Loucy (cell line): ENCODE results near the gene BRCC3.
A peak's percentile ranks its signal among the peaks of the same experiment; 100 is the strongest.
"Not testable (repeated sequence)": the region's sequence is repeated elsewhere in the genome, so short reads cannot be mapped to it uniquely, and the experiment has no call there.

Experiments used
- H2AFZ ChIP-seq: fragments of 200-600 bp; sonication (generic); 2 replicates; pipeline ENCODE4 v1.6.0; 2016; ENCODE audit warnings: antibody characterized with exemption, mild to moderate bottlenecking, low read length, moderate library complexity
- H3F3A ChIP-seq: fragments of 200-600 bp; 2 replicates; pipeline ENCODE4 v1.6.0; 2016; ENCODE audit warnings: antibody characterized with exemption, low read depth, mild to moderate bottlenecking
- H3K27me3 ChIP-seq: fragments of 200-600 bp; sonication (generic); 2 replicates; pipeline ENCODE4 v1.6.1; 2014; ENCODE audit warnings: low read length, mild to moderate bottlenecking; ENCODE audit not compliant: insufficient read depth, poor library complexity, severe bottlenecking
- H3K36me3 ChIP-seq: fragments of 200-600 bp; sonication (generic); 2 replicates; pipeline ENCODE4 v1.6.1; 2016; ENCODE audit warnings: low read length; ENCODE audit not compliant: insufficient read depth
- H3K4me1 ChIP-seq: fragments of 200-600 bp; sonication (generic); 2 replicates; pipeline ENCODE4 v1.5.1; 2014; ENCODE audit warnings: low read length, mild to moderate bottlenecking; ENCODE audit not compliant: insufficient read depth, poor library complexity, severe bottlenecking
- H3K4me2 ChIP-seq: fragments of 200-600 bp; sonication (generic); 2 replicates; pipeline ENCODE4 v1.6.0; 2014; ENCODE audit warnings: antibody characterized with exemption, low read length, low read depth, mild to moderate bottlenecking; ENCODE audit not compliant: poor library complexity, severe bottlenecking
- H3K4me3 ChIP-seq: fragments of 200-600 bp; sonication (generic); 2 replicates; pipeline ENCODE4 v1.5.1; 2014; ENCODE audit warnings: low read length, mild to moderate bottlenecking, mixed read lengths; ENCODE audit not compliant: poor library complexity, severe bottlenecking
- H3K79me2 ChIP-seq: fragments of 200-600 bp; sonication (generic); 2 replicates; pipeline ENCODE4 v1.6.1; 2014; ENCODE audit warnings: low read length; ENCODE audit not compliant: insufficient read depth
- H3K9ac ChIP-seq: fragments of 200-600 bp; sonication (generic); 2 replicates; pipeline ENCODE4 v1.6.0; 2014; ENCODE audit warnings: mild to moderate bottlenecking, low read depth, low read length, moderate library complexity; ENCODE audit not compliant: poor library complexity, severe bottlenecking
- H3K9me2 ChIP-seq: fragments of 200-600 bp; sonication (generic); replicated peaks from 2 replicates; pipeline ENCODE4 v1.6.1; 2016; ENCODE audit warnings: low read depth, low read length, mixed read lengths
- H3K9me3 ChIP-seq: fragments of 200-600 bp; sonication (generic); 2 replicates; pipeline ENCODE4 v1.6.1; 2014; ENCODE audit warnings: mild to moderate bottlenecking, antibody characterized with exemption, low read length, low read depth; ENCODE audit not compliant: insufficient read depth
- H4K20me1 ChIP-seq: fragments of 200-600 bp; sonication (generic); 2 replicates; pipeline ENCODE4 v1.6.0; 2014; ENCODE audit warnings: antibody characterized with exemption, low read length, mild to moderate bottlenecking; ENCODE audit not compliant: insufficient read depth, poor library complexity, severe bottlenecking
- CTCF ChIP-seq: fragments of 200-600 bp; sonication (generic); conservative IDR thresholded peaks from 2 replicates; pipeline ENCODE4 v1.5.1; 2014; ENCODE audit warnings: mild to moderate bottlenecking, antibody characterized with exemption, low read length
- EZH2phosphoT487 ChIP-seq: fragments of 200-600 bp; IDR thresholded peaks from 2 replicates; pipeline ENCODE4 v1.6.1; 2018; ENCODE audit warnings: antibody characterized with exemption, mild to moderate bottlenecking, moderate library complexity, borderline replicate concordance

BRCC3 gene

GRCh38 chrX:155144926-155145325 is 73.6 kb downstream of the BRCC3 start:
- Histone ChIP-seq H3K36me3 (no peaks in the 10 kb centered on the region), H3F3A (no peaks in the 10 kb centered on the region), H3K79me2 (no peaks in the 10 kb centered on the region), H3K4me1 (no peaks in the 10 kb centered on the region), H2AFZ (no peak overlapping the region), H3K9me2 (no peaks in the 10 kb centered on the region), H4K20me1 (no peaks in the 10 kb centered on the region), H3K27me3 (no peaks in the 10 kb centered on the region), H3K9me3 (no peaks in the 10 kb centered on the region), H3K4me2 (no peak overlapping the region), H3K4me3 (no peak overlapping the region), H3K9ac (no peak overlapping the region)
- TF ChIP-seq CTCF (no peak), EZH2phosphoT487 (no peak)

GRCh38 chrX:155147612-155148011 is 76.3 kb downstream of the BRCC3 start:
- not testable (repeated sequence) for H3K79me2 ChIP-seq, H3K9me2 ChIP-seq, H2AFZ ChIP-seq

GRCh38 chrX:155148166-155148565 is 76.9 kb downstream of the BRCC3 start:
- not testable (repeated sequence) for H4K20me1 ChIP-seq, H3K27me3 ChIP-seq, H3K4me2 ChIP-seq, H3K79me2 ChIP-seq, H3K4me1 ChIP-seq, H3K4me3 ChIP-seq, H3K9ac ChIP-seq, H2AFZ ChIP-seq, H3K9me2 ChIP-seq, H3K36me3 ChIP-seq, H3K9me3 ChIP-seq, H3F3A ChIP-seq

More at GRCh38 chrX:155147612-155148011, 76.3 kb downstream of the BRCC3 start:
- not testable (repeated sequence) for H3K9me3 ChIP-seq, H3K36me3 ChIP-seq, H3K4me1 ChIP-seq, H3K9ac ChIP-seq, H4K20me1 ChIP-seq, H3K27me3 ChIP-seq, H3K4me2 ChIP-seq, H3K4me3 ChIP-seq, H3F3A ChIP-seq

- H4K20me1 ChIP-seq, result no peaks in the 10 kb centered on the region
- H3K4me1 ChIP-seq, result no peaks in the 10 kb centered on the region
- no peak overlapping the region for H3K4me3 ChIP-seq
- H3K9ac ChIP-seq, result no peak overlapping the region
- H3K4me2 ChIP-seq, result no peak overlapping the region
- TF ChIP-seq EZH2phosphoT487 (no peak), CTCF (peak; percentile 64)
- H2AFZ ChIP-seq, result no peak overlapping the region
- no peaks in the 10 kb centered on the region for H3F3A ChIP-seq
- no peaks in the 10 kb centered on the region for H3K27me3 ChIP-seq
- no peaks in the 10 kb centered on the region for H3K36me3 ChIP-seq
- no peaks in the 10 kb centered on the region for H3K79me2 ChIP-seq
- no peaks in the 10 kb centered on the region for H3K9me2 ChIP-seq
- H3K9me3 ChIP-seq, result no peaks in the 10 kb centered on the region
Observed at GRCh38 chrX:155148724-155149537, 77.6 kb downstream of the BRCC3 start.
